ENCODE measurements around the gene FOXL1. TPM values are rescaled to one million over a fixed set of nuclear protein-coding genes. Genes with fewer than 3 reads are reported as not detected.
A peak's percentile ranks its signal among the peaks of the same experiment; 100 is the strongest.

FOXL1 gene
- total and polyA plus RNA-seq, 2 of the 13 experiments (the other 11 are each of a cell fraction or from before 2014, with no cell fraction given): not detected

- TF ChIP-seq HIC2 (CRISPR knock-in tag; IDR thresholded peaks at IDR 0.05; ENCODE audit: low read depth) (no peak), CTCF (CRISPR knock-in tag; IDR thresholded peaks at IDR 0.05) (peak; percentile 74), PHF21A (CRISPR knock-in tag; IDR thresholded peaks at IDR 0.05) (0 out of 2 replicates have a peak, but pooled peaks have one; percentile 41), YEATS4 (CRISPR knock-in tag; IDR thresholded peaks at IDR 0.05; ENCODE audit: borderline replicate concordance) (peak; percentile 33; the same call in 1 of the 2 replicates), HINFP (CRISPR knock-in tag; IDR thresholded peaks at IDR 0.05; ENCODE audit: low read depth) (no peak), SMC3 (IDR thresholded peaks at IDR 0.05; ENCODE audit: low read length) (0 out of 2 replicates have a peak, but pooled peaks have one; percentile 18), SP1 (IDR thresholded peaks at IDR 0.05) (no peak), SP1 (CRISPR knock-in tag; IDR thresholded peaks at IDR 0.05) (no peak), ZSCAN29 (CRISPR knock-in tag; conservative IDR thresholded peaks at IDR 0.05) (no peak), SMARCC2 (IDR thresholded peaks at IDR 0.05) (no peak), ZNF143 (CRISPR knock-in tag; IDR thresholded peaks at IDR 0.05) (no peak), RAD21 (CRISPR knock-in tag; IDR thresholded peaks at IDR 0.05) (peak; percentile 72), POGK (CRISPR knock-in tag; conservative IDR thresholded peaks at IDR 0.05) (peak; percentile 62; the same call in 1 of the 2 replicates), SRF (IDR thresholded peaks at IDR 0.05; ENCODE audit: low read depth, low read length) (peak; percentile 79)
Observed at GRCh38 chr16:86575754-86576557, 2.4 kb upstream of the FOXL1 start (continued).
